Immature natural killer cell (primary cell): Measurements from ENCODE around the gene TRIP11. TPM values are rescaled to one million over a fixed set of nuclear protein-coding genes. Genes with fewer than 3 reads are reported as not detected.

Source experiments
- DNase-seq, 3 donors: peaks; one replicate each; pipeline ENCODE4 v3.0.0; 2022; ENCODE audit warnings: mixed read lengths in 1 of 3
- H3K27ac Mint-ChIP-seq, 6 donors: one replicate each; pipeline ENCODE4 v1.8.0; 2020; ENCODE audit warnings: mixed read lengths in 6 of 6, mild to moderate bottlenecking in 5 of 6, inconsistent platforms in 4 of 6, moderate library complexity in 3 of 6
- H3K27me3 Mint-ChIP-seq, 3 donors: one replicate each; pipeline ENCODE4 v1.8.0; 2020 to 2021; ENCODE audit warnings: low read depth in 3 of 3, mild to moderate bottlenecking in 3 of 3, mixed read lengths in 3 of 3, moderate library complexity in 3 of 3, inconsistent platforms in 1 of 3
- H3K36me3 Mint-ChIP-seq, 3 donors: one replicate each; pipeline ENCODE4 v1.8.0; 2020; ENCODE audit warnings: mixed read lengths in 3 of 3, inconsistent platforms in 2 of 3, mild to moderate bottlenecking in 2 of 3
- H3K4me1 Mint-ChIP-seq, 2 donors: one replicate each; pipeline ENCODE4 v1.8.0; 2020; ENCODE audit warnings: inconsistent platforms in 2 of 2, mild to moderate bottlenecking in 2 of 2, mixed read lengths in 2 of 2, moderate library complexity in 1 of 2
- H3K4me3 Mint-ChIP-seq, 5 donors: one replicate each; pipeline ENCODE4 v1.8.0; 2020; ENCODE audit warnings: mild to moderate bottlenecking in 5 of 5, mixed read lengths in 5 of 5, inconsistent platforms in 3 of 5, moderate library complexity in 3 of 5
- H3K9me3 Mint-ChIP-seq, 6 donors: one replicate each; pipeline ENCODE4 v1.8.0; 2020; ENCODE audit warnings: mild to moderate bottlenecking in 6 of 6, mixed read lengths in 6 of 6, inconsistent platforms in 4 of 6, moderate library complexity in 3 of 6
- polyA plus RNA-seq, 3 donors: library from polyadenylated mRNA; unstranded; fragments of 300-500 nt; fragmentation: Illumina TruSeq; gene quantifications; one replicate each; pipeline ENCODE4 v1.2.3, GENCODE V29; 2021

The TRIP11 gene
- polyA plus RNA-seq, 3 donors from 2014 or later, result 14.3 to 62.6 (median 24.3) TPM

DNA sequence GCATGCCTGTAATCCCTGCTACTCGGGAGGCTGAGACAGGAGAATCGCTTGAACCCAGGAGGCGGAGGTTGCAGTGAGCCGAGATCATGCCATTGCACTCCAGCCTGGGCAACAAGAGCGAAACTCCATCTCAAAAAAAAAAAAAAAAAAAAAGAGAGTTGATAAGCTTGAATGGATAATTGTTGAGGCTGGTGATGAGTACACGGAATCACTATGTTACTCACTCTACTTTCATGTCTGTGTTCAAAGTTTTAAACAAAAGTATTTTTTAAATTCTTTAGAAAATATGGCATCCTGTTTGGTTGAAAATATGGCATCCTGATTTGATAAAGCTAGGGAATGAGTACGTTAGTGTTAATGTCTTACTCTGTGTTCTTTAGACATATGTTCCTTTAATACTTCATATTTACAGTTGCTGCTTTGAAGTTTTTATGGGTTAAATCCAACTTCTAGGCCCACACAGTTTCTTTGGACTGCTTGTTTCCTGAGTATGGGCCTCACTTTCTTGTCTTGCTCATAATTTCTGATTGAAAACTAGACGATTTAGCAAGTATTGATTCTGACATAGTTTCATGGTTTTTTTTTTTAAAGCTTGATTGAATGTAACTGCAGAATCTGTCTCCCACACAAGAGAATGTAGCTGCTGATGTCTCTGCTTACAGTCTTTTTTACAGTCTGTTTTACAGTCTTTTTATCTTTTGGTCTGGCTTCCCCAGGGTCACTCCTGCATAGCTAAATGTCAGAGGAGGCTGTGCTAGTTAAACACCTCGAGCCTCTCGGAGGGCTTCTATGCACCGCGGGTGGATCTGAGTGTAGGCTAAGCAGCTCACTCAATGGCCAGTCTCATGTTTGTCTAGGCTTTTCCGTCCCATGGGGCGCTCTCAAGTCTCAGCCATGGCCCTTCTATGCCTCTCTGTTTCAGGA, 78.3 kb downstream of the TRIP11 start:
- no peaks in the 10 kb centered on the region for H3K9me3 Mint-ChIP-seq
- peaks cover 0 to 2% (median 0%) of the 10 kb centered on the region in 3 donors for H3K27me3 Mint-ChIP-seq
- H3K4me3 Mint-ChIP-seq, result no peak overlapping the region
- no peaks in the 10 kb centered on the region for H3K4me1 Mint-ChIP-seq
- H3K27ac Mint-ChIP-seq, result no peak overlapping the region
- peaks cover 0 to 3% (median 0%) of the 10 kb centered on the region in 3 donors for H3K36me3 Mint-ChIP-seq
- DNase-seq, result no peak

DNA sequence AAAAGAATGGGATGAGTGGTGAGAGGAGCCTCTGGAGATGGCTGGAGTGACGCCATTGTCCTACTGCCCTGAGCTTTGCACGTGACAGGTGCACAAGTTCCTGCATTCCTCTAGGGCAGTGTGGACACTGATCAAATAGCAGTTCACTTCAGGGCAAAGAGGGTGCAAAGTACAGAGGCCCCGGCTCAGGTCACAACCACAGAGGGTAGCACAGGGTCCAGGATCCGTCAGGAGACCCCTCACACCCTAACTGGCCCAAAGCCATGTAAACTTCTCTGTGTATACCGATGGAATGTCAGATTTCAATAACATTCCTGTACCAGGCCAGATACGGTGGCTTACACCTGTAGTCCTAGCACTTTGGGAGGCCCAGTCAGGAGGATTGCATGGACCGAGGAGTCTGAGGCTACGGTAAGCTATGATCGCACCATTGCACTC, 82.0 kb downstream of the TRIP11 start:
- no peak overlapping the region for H3K4me3 Mint-ChIP-seq
- H3K36me3 Mint-ChIP-seq, result no peaks in the 10 kb centered on the region
- no peak overlapping the region for H3K27ac Mint-ChIP-seq
- no peaks in the 10 kb centered on the region for H3K4me1 Mint-ChIP-seq
- peaks cover 0 to 5% (median 2%) of the 10 kb centered on the region in 3 donors for H3K27me3 Mint-ChIP-seq
- H3K9me3 Mint-ChIP-seq, result peaks cover 0 to 1% (median 0%) of the 10 kb centered on the region in 6 donors
- DNase-seq, result no peak

DNA sequence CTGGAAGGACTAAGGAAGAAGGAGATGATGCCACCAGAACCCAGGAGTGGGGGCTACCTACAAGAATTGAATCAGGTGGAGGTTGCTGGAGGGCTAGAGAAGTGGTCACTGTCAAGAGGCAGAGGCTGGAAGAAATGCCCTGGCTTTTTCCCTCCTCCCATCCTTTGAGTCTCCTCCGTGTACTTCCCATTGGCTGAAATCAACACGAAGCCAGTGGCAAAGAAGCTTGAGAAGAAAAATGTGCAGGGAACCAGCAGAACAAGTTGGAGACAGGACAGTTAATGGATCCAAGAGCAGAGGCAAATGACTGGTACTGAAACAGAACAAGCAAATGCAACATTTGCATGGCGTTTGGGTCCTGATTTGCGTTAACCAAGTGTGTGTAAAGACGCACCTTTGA, 83.2 kb downstream of the TRIP11 start:
- Mint-ChIP-seq H3K27me3 (peaks cover 0 to 4% (median 2%) of the 10 kb centered on the region in 3 donors), H3K4me1 (no peaks in the 10 kb centered on the region), H3K4me3 (no peak overlapping the region)

DNA sequence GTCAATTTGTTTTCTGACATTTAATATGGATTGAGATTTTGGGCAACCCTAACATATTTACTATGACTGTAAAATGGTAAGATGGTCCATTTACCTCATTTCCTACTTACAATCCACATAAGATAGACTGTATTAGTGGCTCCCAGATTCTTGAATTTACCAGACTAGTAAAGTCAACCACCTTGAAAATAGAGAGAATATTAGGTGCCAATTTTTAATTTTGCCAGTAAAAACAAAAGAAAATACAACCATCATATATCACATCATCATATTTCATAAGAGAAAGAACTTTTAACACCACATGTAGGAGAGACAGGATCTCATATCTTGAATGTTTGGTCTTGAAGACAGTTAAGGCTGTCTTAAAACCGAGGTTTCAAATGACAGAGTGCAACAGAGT, 84.7 kb downstream of the TRIP11 start:
- DNase-seq, result no peak
- Mint-ChIP-seq H3K27me3 (peaks cover 2 to 4% (median 2%) of the 10 kb centered on the region in 3 donors), H3K4me1 (no peaks in the 10 kb centered on the region), H3K27ac (no peak overlapping the region), H3K4me3 (no peak overlapping the region), H3K36me3 (no peaks in the 10 kb centered on the region), H3K9me3 (peaks cover 0 to 1% (median 0%) of the 10 kb centered on the region in 6 donors)

More for the DNA sequence above, 83.2 kb downstream of the TRIP11 start:
- Mint-ChIP-seq H3K27ac (no peak overlapping the region), H3K36me3 (no peaks in the 10 kb centered on the region), H3K9me3 (peaks cover 0 to 1% (median 0%) of the 10 kb centered on the region in 6 donors)
- DNase-seq, result no peak

DNA sequence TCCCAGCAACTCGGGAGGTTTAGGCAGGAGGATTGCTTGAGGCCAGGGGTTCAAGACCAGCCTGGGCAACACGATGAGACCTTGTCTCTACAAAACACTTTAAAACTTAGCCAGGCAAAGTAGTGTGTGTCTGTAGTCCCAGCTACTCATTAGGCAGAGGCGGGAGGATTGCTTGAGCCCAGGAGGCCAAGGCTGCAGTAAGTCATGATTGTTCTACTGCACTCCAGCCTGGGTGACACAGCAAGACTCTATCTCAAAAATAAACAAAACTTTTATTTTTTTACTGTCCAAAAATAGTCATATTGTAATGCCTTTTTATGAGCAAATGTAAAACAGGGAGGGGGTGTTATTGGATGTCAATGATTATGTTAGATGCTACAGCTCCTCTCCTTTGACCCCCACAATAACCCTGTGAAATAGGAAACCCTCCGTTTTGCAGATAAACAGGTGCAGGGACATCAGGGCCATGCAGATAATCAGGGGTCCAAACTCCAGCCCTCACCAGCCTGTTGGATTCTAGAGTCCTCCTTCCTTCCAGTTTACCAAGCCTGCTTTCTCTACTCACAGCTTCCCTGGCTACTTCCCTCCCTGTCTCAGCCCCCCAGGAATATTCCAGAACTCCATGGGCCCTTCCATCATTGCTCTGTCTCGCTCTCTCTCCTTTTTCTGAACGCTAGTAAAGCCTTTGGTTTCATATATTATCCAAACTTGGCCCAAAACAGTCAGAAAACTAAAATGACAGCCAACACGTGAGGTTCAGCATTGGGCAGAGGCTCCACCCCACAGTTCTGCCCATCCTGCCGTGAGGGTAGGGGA, 86.5 kb downstream of the TRIP11 start:
- Mint-ChIP-seq H3K4me3 (no peak overlapping the region), H3K27ac (peak overlapping the region in 1 of 6 donors; percentile 21)

DNA sequence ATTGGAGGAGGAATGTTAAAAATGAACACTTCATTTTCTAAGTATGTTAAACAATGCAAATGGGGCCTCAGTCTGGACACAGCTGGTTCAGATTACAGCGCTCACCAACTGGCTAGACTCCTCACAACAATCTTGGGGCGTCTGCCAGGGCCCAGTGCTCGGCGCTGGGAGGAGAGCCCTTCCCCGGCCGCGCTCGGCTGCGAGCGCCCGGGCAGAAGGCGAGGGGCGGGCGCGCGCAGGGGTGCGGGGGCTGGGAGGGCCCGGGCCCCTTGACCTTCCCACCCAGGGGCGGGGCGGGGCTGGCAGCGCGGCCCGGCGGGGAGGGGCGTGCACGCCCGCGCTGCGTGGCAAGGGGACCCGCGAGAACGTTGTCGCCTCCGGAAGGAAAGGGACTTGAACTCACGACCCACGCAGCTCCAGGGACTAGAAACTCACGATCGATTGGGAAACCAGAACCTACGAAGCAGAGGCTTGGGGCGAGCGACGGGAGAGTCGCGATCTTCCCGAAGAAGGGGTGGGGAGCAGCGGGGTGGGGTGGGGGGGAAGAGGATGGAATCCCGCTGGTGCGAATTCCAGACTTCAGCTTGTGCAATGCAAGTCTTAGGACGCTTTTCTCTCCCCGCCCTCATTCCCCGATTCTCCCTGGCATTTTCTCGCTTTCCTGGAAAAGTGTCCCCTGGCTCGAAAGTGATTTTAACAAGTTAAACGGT, 92.2 kb downstream of the TRIP11 start, which contains the start of gene FBLN5:
Gene FBLN5, minus strand, starts transcription at position 220 of the 710 bp plus-strand sequence. CDS start 465 bp downstream, outside the sequence.
- H3K36me3 Mint-ChIP-seq, result peaks cover 0 to 3% (median 3%) of the 10 kb centered on the region in 3 donors
- peaks cover 8 to 18% (median 9%) of the 10 kb centered on the region in 3 donors for H3K27me3 Mint-ChIP-seq
- H3K4me1 Mint-ChIP-seq, result peaks cover 19 to 27% of the 10 kb centered on the region in 2 donors
- H3K4me3 Mint-ChIP-seq, result peak within 1 kb of the TSS; percentile 80 to 92 (median 85)
- no peaks in the 10 kb centered on the region for H3K9me3 Mint-ChIP-seq
- DNase-seq, result peak; percentile 19 to 32 (median 24)
- H3K27ac Mint-ChIP-seq, result peak within 1 kb of the TSS in 1 of 6 donors; percentile 17

More for the DNA sequence above, 86.5 kb downstream of the TRIP11 start:
- peaks cover 2 to 4% (median 2%) of the 10 kb centered on the region in 3 donors for H3K27me3 Mint-ChIP-seq
- no peaks in the 10 kb centered on the region for H3K36me3 Mint-ChIP-seq
- H3K4me1 Mint-ChIP-seq, result peaks cover under 1 to 2% of the 10 kb centered on the region in 2 donors
- no peak for DNase-seq
- H3K9me3 Mint-ChIP-seq, result peaks cover 0 to 1% (median 0%) of the 10 kb centered on the region in 6 donors

DNA sequence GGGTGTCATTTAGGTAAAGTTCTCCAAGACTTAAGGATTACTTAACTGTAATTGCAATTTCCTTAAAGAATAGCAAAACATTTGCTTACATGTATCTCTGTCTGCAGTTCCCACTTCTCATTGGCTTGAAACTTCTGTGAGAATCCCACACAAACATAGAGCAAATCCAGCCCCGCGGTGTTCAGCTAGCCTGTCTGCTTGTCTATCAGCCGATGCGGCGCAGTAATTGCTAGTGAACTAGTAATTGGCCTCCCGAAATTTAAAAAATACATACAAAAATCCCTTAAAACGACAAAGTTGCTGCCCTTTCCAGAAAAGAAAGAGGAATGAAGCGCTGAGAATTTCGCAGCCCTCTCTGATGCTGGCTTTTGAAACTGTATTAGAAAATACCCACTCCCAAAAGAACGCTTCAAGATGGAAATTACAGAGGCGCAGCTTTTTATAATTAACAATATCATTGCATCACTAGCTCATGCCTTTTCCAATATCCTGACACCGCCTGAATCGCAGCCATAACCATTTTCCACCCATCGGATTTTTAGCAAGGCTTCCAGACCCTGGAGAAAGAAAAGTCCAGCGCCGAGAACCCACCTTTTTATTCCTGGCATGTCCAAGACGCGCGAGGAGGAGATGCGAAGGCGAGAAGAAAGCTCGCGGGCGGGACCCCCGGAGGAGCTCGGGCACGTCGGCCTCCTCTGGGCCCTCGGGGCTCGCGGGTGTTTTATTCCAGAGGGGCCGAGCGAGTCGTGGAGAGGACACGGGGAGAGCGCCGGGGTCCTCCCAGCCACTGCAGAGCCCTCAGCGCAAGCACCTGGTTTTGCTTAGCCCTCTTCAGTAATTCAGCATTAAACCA, 93.0 kb downstream of the TRIP11 start:
- DNase-seq, result peak in 1 of 3 donors; percentile 2
- Mint-ChIP-seq H3K4me3 (peak overlapping the region; percentile 80 to 92 (median 85)), H3K36me3 (peaks cover 0 to 3% (median 3%) of the 10 kb centered on the region in 3 donors), H3K27me3 (peaks cover 8 to 20% (median 9%) of the 10 kb centered on the region in 3 donors), H3K27ac (no peak overlapping the region), H3K4me1 (peaks cover 19 to 27% of the 10 kb centered on the region in 2 donors), H3K9me3 (no peaks in the 10 kb centered on the region)

DNA sequence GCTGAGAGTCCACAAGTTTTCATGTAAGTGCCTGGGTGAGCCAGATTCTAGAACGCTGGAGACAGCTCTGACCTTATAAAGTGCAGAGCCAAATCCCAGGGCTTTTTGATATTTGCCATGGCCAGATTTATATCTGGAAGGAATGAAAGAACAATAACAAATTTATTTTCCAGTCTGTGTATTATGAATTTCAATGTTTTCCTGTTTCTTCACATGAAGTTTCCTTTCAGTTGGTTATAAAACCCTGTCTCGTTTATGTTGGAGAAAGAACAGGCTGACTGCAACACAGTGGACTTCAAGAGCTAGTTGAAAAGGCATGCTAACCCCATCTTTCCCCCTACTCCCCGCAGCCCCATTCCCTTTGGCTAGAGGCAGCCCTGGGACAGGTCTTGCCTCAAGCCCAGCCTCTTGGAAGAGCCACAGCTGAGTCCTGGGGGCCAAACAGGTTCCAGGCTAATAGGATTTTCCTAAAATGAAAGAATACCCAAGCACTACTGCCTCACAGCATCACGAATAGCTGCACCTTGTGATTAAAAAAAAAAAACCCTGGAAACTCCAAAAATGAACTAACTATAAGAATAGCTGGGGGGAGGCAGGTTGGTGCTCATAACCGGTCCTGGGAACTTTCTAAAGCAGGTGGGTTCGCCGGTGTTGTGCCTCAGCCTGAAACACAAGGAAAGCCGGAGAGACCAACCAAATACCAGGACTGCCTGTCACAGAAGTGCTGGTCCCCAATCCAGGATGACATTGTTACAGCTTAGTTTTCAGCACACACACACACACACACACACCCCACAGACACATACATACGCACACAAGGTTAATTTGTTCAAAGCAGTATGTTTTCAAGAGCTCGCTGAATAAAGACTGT, 93.9 kb downstream of the TRIP11 start:
- no peak overlapping the region for H3K27ac Mint-ChIP-seq
- H3K4me1 Mint-ChIP-seq, result peaks cover 19 to 27% of the 10 kb centered on the region in 2 donors
- H3K4me3 Mint-ChIP-seq, result peak overlapping the region in 4 of 5 donors; percentile 18 to 92 (median 80)
- H3K9me3 Mint-ChIP-seq, result no peaks in the 10 kb centered on the region
- peaks cover 0 to 3% (median 3%) of the 10 kb centered on the region in 3 donors for H3K36me3 Mint-ChIP-seq
- DNase-seq, result no peak
- peaks cover 8 to 21% (median 9%) of the 10 kb centered on the region in 3 donors for H3K27me3 Mint-ChIP-seq

DNA sequence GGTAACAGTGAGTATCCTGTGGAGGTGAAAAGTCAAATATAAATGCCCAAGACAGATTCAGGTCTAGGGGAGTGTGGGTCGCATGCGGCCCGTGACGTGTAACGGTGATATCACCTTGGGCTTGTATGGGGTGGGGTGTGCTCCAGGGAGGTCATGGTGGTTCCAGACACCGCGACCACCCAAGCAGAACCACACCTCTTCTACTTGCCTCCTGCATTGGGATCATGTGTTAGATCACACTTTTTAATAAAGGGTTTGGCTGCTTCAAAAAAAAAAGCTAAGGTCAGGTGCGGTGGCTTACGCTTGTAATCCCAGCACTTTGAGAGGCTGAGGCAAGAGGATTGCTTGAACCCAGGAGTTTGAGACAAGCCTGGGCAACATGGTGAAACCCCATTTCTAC, 96.9 kb downstream of the TRIP11 start:
- Mint-ChIP-seq H3K27ac (no peak overlapping the region), H3K36me3 (peaks cover 0 to 3% (median 3%) of the 10 kb centered on the region in 3 donors), H3K27me3 (peaks cover 7 to 21% (median 8%) of the 10 kb centered on the region in 3 donors), H3K4me1 (peaks cover 14 to 20% of the 10 kb centered on the region in 2 donors), H3K9me3 (no peaks in the 10 kb centered on the region), H3K4me3 (no peak overlapping the region)
- DNase-seq, result no peak

DNA sequence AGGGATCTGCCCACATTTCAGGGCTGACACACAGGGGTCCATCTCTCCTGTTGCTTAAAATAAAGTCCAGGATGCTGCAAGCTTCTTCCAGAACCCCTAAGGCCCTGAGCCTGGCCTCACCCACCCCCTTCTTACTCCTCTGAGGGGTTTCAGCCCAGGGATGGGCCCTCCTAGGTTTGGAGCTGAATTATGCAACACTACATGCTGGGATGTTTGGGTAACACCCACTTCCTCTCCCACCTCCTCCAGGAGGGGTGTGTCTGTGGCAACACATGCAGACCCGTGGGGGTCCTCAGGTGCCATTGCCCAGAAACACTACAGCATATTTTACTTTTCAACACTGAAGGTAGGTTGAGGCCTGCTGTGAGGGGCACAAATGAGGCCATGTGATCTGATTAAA, 97.7 kb downstream of the TRIP11 start:
- DNase-seq, result no peak

DNA sequence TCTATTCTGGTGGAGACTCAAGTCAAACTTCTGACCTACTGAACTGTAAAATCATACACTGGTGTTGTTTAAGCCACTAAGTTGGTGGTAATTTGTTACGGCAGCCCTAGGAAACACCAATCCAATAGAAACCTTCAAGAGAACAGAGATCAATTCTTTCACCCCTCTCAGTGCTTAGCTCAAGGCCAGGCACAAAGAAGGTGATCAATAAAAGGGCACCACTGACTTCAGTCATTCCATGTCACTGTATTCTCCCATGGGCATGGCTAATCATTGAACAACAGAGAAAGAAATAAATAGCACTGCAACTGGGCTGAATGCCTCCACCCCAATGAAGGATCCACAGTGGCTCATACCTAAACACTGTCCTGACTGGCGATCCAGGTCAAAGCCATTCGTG, 99.7 kb downstream of the TRIP11 start:
- Mint-ChIP-seq H3K9me3 (no peaks in the 10 kb centered on the region), H3K36me3 (peaks cover 0 to 3% (median 3%) of the 10 kb centered on the region in 3 donors), H3K4me3 (no peak overlapping the region), H3K27ac (no peak overlapping the region), H3K27me3 (peaks cover 2 to 16% (median 6%) of the 10 kb centered on the region in 3 donors), H3K4me1 (peaks cover 4 to 5% of the 10 kb centered on the region in 2 donors)
- DNase-seq, result no peak

More for the DNA sequence above, 97.7 kb downstream of the TRIP11 start:
- Mint-ChIP-seq H3K27me3 (peaks cover 7 to 21% (median 8%) of the 10 kb centered on the region in 3 donors), H3K9me3 (no peaks in the 10 kb centered on the region), H3K36me3 (peaks cover 0 to 3% (median 3%) of the 10 kb centered on the region in 3 donors), H3K4me1 (peaks cover 13 to 17% of the 10 kb centered on the region in 2 donors), H3K4me3 (no peak overlapping the region), H3K27ac (no peak overlapping the region)
